Heart left ventricle (tissue), 13 donors: ENCODE measurements around the gene AAMP.

Experiments
- POLR2A ChIP-seq, 2 donors: fragments of 450-650 bp; IDR thresholded peaks; one replicate each; pipeline ENCODE4 v1.6.1; 2017; ENCODE audit warnings: antibody characterized with exemption in 2 of 2, mild to moderate bottlenecking in 2 of 2, moderate library complexity in 2 of 2
- TF ChIP-seq, protein P1 (sequence below), 12 donors: fragments of 200-600 bp; sonication (generic) in 4 of 12; IDR thresholded peaks; one replicate each; pipeline versions ENCODE4 v1.5.0 to v1.8.0; 2018 to 2022; ENCODE audit warnings: antibody characterized with exemption in 12 of 12, mild to moderate bottlenecking in 5 of 12
- donor health status: ischemic (EF 13 %, LVEDD 7.1; RV severe dilation, severe dysfunction).
- donor health status: DM: no; HTN: yes; CAD: no.
- donor health status: DM: no; HTN: no; CAD: no.
- donor health status: ischemic (EF 25% LVEDD 6.9; RV normal size, moderate dysfunction).
- donor health status: ischemic (EF 25% LVEDD 5.7; RV mildly dilated, moderate dysfunction).
- donor health status: ischemic (EF 35%, LVEDD 5.7; RV mildly dilated, moderate dysfunction).
- donor health status: nonischemic (EF 11% LVEDD 7.7; RV severe dilation, severe dysfunction).
- donor health status: DM: yes; HTN: yes; CAD: no.
- donor health status: PGD.
- donor health status: ischemic (EF 29% LVEDD 5.4; RV normal size, mild dysfunction).
- donor health status: nonischemic (EF 23%, LVEDD 6.1; RV moderate dilation, normal function).

DNA sequence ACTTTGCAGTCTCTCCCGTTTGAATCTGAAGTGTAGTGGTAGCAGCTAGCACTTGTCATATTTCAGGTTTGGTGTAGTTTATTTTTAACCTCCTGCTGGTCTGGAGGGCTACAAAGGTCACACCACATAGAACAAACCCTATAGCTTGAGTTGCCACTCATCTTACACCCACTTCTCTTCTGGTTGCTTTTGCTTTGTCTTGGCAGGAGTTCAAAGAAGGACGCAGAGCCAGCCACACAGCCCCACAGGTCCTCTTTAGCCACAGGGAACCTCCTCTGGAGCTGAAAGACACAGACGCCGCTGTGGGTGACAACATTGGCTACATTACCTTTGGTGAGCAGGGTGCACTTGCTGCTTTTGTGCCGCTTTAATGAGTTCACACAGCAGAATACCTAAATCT lies 24.7 kb downstream of the AAMP start:
- TF ChIP-seq, protein P1, sequence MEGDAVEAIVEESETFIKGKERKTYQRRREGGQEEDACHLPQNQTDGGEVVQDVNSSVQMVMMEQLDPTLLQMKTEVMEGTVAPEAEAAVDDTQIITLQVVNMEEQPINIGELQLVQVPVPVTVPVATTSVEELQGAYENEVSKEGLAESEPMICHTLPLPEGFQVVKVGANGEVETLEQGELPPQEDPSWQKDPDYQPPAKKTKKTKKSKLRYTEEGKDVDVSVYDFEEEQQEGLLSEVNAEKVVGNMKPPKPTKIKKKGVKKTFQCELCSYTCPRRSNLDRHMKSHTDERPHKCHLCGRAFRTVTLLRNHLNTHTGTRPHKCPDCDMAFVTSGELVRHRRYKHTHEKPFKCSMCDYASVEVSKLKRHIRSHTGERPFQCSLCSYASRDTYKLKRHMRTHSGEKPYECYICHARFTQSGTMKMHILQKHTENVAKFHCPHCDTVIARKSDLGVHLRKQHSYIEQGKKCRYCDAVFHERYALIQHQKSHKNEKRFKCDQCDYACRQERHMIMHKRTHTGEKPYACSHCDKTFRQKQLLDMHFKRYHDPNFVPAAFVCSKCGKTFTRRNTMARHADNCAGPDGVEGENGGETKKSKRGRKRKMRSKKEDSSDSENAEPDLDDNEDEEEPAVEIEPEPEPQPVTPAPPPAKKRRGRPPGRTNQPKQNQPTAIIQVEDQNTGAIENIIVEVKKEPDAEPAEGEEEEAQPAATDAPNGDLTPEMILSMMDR (IDR thresholded peaks at IDR 0.05) = no peak
- no peak for TF ChIP-seq POLR2A (IDR thresholded peaks at IDR 0.05)
